HuH-7.5 (cell line): ENCODE data around the gene CFAP43.

Source experiments
- DNase-seq: peaks from one replicate; pipeline ENCODE4 v3.0.0; 2011; ENCODE audit warnings: low spot score

CFAP43 gene

GRCh38 chr10:104090611-104091010 is 141.6 kb downstream of the CFAP43 start:
- no peak for DNase-seq

GRCh38 chr10:104089621-104090020 is 142.5 kb downstream of the CFAP43 start:
- no peak for DNase-seq

GRCh38 chr10:104088239-104088638 is 143.9 kb downstream of the CFAP43 start:
- DNase-seq, result no peak

GRCh38 chr10:104085801-104086400 is 146.3 kb downstream of the CFAP43 start, which contains the start of gene COL17A1:
TSS of gene COL17A1 (minus strand) at chr10:104085880. CDS start at chr10:104080673, 5,207 bp downstream.
- no peak for DNase-seq

- DNase-seq, result no peak
Observed at GRCh38 chr10:104084482-104085142, 147.6 kb downstream of the CFAP43 start.

- no peak for DNase-seq
Observed at GRCh38 chr10:104081998-104082397, 150.2 kb downstream of the CFAP43 start.

GRCh38 chr10:104080762-104081161 is 151.4 kb downstream of the CFAP43 start:
- no peak for DNase-seq
